Measurements from ENCODE around the gene SMPDL3A.

- no peak for TF ChIP-seq CTCF (IDR thresholded peaks at IDR 0.05; ENCODE audit: extremely low read depth in 1 of 2, insufficient read depth in 1 of 2, low read depth in 1 of 2, low read length in 2 of 2)
- TF ChIP-seq POLR2AphosphoS5 (IDR thresholded peaks at IDR 0.05; ENCODE audit: insufficient read depth, low read depth, low read length): no peak
- TF ChIP-seq EZH2 (IDR thresholded peaks at IDR 0.05; ENCODE audit: borderline replicate concordance, low read depth, low read length, severe bottlenecking): no peak
- TF ChIP-seq FOS (IDR thresholded peaks at IDR 0.05; ENCODE audit: borderline replicate concordance, insufficient read depth, low read length): no peak
- TF ChIP-seq POLR2A (IDR thresholded peaks at IDR 0.05; ENCODE audit: low read depth, low read length): no peak
- TF ChIP-seq GATA2 (IDR thresholded peaks at IDR 0.05; ENCODE audit: insufficient read depth, insufficient read length, low read depth, low read length): no peak
- TF ChIP-seq JUN (IDR thresholded peaks at IDR 0.05; ENCODE audit: borderline replicate concordance, insufficient read depth, insufficient read length, low read depth): no peak
- no peak for TF ChIP-seq MYC (IDR thresholded peaks at IDR 0.05; ENCODE audit: low read depth, low read length)
Observed at GRCh38 chr6:122787721-122788120, 1.3 kb upstream of the SMPDL3A start.

Data from endothelial cell of umbilical vein (primary cell).